OCI-LY1 (cell line): ENCODE measurements around the gene GID8.

ENCODE experiments used
- H2AFZ ChIP-seq: fragments of 200-600 bp; sonication (generic), shearing (Covaris generic); 2 replicates; pipeline ENCODE4 v1.6.0; 2014; ENCODE audit warnings: antibody characterized with exemption, mild to moderate bottlenecking, low read length
- H3F3A ChIP-seq: fragments of 200-600 bp; sonication (generic), shearing (Covaris generic); 2 replicates; pipeline ENCODE4 v1.6.0; 2014; ENCODE audit warnings: mild to moderate bottlenecking, antibody characterized with exemption, low read length, moderate library complexity; ENCODE audit not compliant: insufficient read depth
- H3K27ac ChIP-seq: fragments of 200-600 bp; sonication (generic); 2 replicates; pipeline ENCODE4 v1.5.1; 2014; ENCODE audit warnings: low read length, mixed run types, mild to moderate bottlenecking, low read depth; ENCODE audit not compliant: poor library complexity, severe bottlenecking
- H3K27me3 ChIP-seq: fragments of 200-600 bp; sonication (generic); 2 replicates; pipeline ENCODE4 v1.6.0; 2014; ENCODE audit warnings: antibody characterized with exemption, mild to moderate bottlenecking, low read length, moderate library complexity; ENCODE audit not compliant: insufficient read depth
- H3K36me3 ChIP-seq: fragments of 200-600 bp; sonication (generic); 2 replicates; pipeline ENCODE4 v1.6.1; 2014; ENCODE audit warnings: mild to moderate bottlenecking, antibody characterized with exemption, low read length, moderate library complexity, mixed read lengths; ENCODE audit not compliant: insufficient read depth
- H3K4me1 ChIP-seq: fragments of 200-600 bp; sonication (generic); 2 replicates; pipeline ENCODE4 v1.5.1; 2014; ENCODE audit warnings: mild to moderate bottlenecking, low read length, moderate library complexity; ENCODE audit not compliant: insufficient read depth, severe bottlenecking
- H3K4me2 ChIP-seq: fragments of 200-600 bp; sonication (generic), shearing (Covaris generic); 2 replicates; pipeline ENCODE4 v1.6.1; 2014; ENCODE audit warnings: low read length
- H3K4me3 ChIP-seq: fragments of 200-600 bp; sonication (generic); 2 replicates; pipeline ENCODE4 v1.5.1; 2014; ENCODE audit warnings: low read length, low read depth, mild to moderate bottlenecking, mixed read lengths; ENCODE audit not compliant: poor library complexity, severe bottlenecking
- H3K79me2 ChIP-seq: fragments of 200-600 bp; shearing (Covaris generic); 2 replicates; pipeline ENCODE4 v1.6.1; 2016; ENCODE audit warnings: mixed run types, low read length, mixed read lengths; ENCODE audit not compliant: insufficient read depth
- H3K9ac ChIP-seq: fragments of 200-600 bp; sonication (generic), shearing (Covaris generic); 2 replicates; pipeline ENCODE4 v1.6.1; 2014; ENCODE audit warnings: mild to moderate bottlenecking, low read length, mixed read lengths
- H3K9me2 ChIP-seq: fragments of 200-600 bp; sonication (generic), shearing (Covaris generic); 2 replicates; pipeline ENCODE4 v1.6.1; 2014; ENCODE audit warnings: low read depth, mild to moderate bottlenecking, low read length, mixed read lengths
- H3K9me3 ChIP-seq: fragments of 200-600 bp; shearing (Covaris generic); 2 replicates; pipeline ENCODE4 v1.6.1; 2014; ENCODE audit warnings: low read length, mixed read lengths
- H4K20me1 ChIP-seq: fragments of 200-600 bp; sonication (generic), shearing (Covaris generic); 2 replicates; pipeline ENCODE4 v1.6.0; 2016; ENCODE audit warnings: mild to moderate bottlenecking, low read length; ENCODE audit not compliant: insufficient read depth
- CTCF ChIP-seq: fragments of 200-600 bp; sonication (generic), shearing (Covaris generic); IDR thresholded peaks from 2 replicates; pipeline ENCODE4 v1.5.1; 2017; ENCODE audit warnings: mild to moderate bottlenecking, antibody characterized with exemption, low read length, moderate library complexity, mixed read lengths
- EZH2 ChIP-seq: fragments of 200-600 bp; sonication (generic), shearing (Covaris generic); IDR thresholded peaks from 2 replicates; pipeline ENCODE4 v1.8.0; 2017; ENCODE audit warnings: borderline replicate concordance, mixed run types, mild to moderate bottlenecking, antibody characterized with exemption, low read length, moderate library complexity, mixed read lengths

The GID8 gene

GRCh38 chr20:62956387-62957135 is 18.6 kb downstream of the GID8 start:
- Histone ChIP-seq H3K4me1 (peaks cover 29% of the 10 kb centered on the region), H3K4me2 (no peak overlapping the region), H4K20me1 (no peaks in the 10 kb centered on the region), H3K36me3 (peaks cover 13% of the 10 kb centered on the region), H3K79me2 (no peaks in the 10 kb centered on the region), H3F3A (no peaks in the 10 kb centered on the region), H3K9ac (no peak overlapping the region), H3K9me3 (no peaks in the 10 kb centered on the region), H3K4me3 (no peak overlapping the region), H3K27me3 (no peaks in the 10 kb centered on the region), H3K27ac (no peak overlapping the region), H3K9me2 (no peaks in the 10 kb centered on the region), H2AFZ (no peak overlapping the region)
- TF ChIP-seq CTCF (no peak), EZH2 (no peak)

- Histone ChIP-seq H3K4me2 (no peak overlapping the region), H3F3A (no peaks in the 10 kb centered on the region), H3K27ac (no peak overlapping the region), H3K4me3 (no peak overlapping the region), H3K79me2 (no peaks in the 10 kb centered on the region), H4K20me1 (no peaks in the 10 kb centered on the region), H3K36me3 (peaks cover 13% of the 10 kb centered on the region), H3K9me2 (no peaks in the 10 kb centered on the region), H3K4me1 (peaks cover 22% of the 10 kb centered on the region), H3K9me3 (no peaks in the 10 kb centered on the region), H3K9ac (no peak overlapping the region), H2AFZ (no peak overlapping the region), H3K27me3 (no peaks in the 10 kb centered on the region)
- TF ChIP-seq CTCF = no peak
- no peak for TF ChIP-seq EZH2
These were observed 19.5 kb downstream of the GID8 start for GRCh38 chr20:62957136-62958117.

GRCh38 chr20:62958388-62959100 is 20.6 kb downstream of the GID8 start:
- H3K4me2 ChIP-seq = no peak overlapping the region
- no peak overlapping the region for H3K4me3 ChIP-seq
- no peaks in the 10 kb centered on the region for H3K79me2 ChIP-seq
- H3K4me1 ChIP-seq = peaks cover 14% of the 10 kb centered on the region
- no peaks in the 10 kb centered on the region for H4K20me1 ChIP-seq
- no peaks in the 10 kb centered on the region for H3K27me3 ChIP-seq
- H3K27ac ChIP-seq = no peak overlapping the region
- no peak overlapping the region for H2AFZ ChIP-seq
- no peaks in the 10 kb centered on the region for H3K9me3 ChIP-seq
- no peaks in the 10 kb centered on the region for H3F3A ChIP-seq
- H3K9ac ChIP-seq = no peak overlapping the region
- no peak for TF ChIP-seq CTCF
- no peaks in the 10 kb centered on the region for H3K9me2 ChIP-seq
- H3K36me3 ChIP-seq = peaks cover 18% of the 10 kb centered on the region
